WTC11 (cell line): Measurements from ENCODE around the gene CENPA. TPM values are rescaled to one million over a fixed set of nuclear protein-coding genes. Genes with fewer than 3 reads are reported as not detected.
A peak's percentile ranks its signal among the peaks of the same experiment; 100 is the strongest.

Source experiments
- ATAC-seq: fragments of 200-7000 bp; cut with Tn5 transposase; 2 replicates; pipeline ENCODE4 v1.10.0; 2021; ENCODE audit warnings: mild to moderate bottlenecking, moderate library complexity
- CTCF ChIA-PET: fragments of 300-600 bp; sonication (Branson Sonifier 250); formaldehyde crosslinking; loops from one replicate; lab custom pipeline; 2021; ENCODE audit warnings: antibody characterized with exemption; lab: Charles Lee
- POLR2A ChIA-PET: fragments of 350-600 bp; sonication (Branson Sonifier 250); formaldehyde crosslinking; loops from one replicate; lab custom pipeline; 2021; ENCODE audit warnings: antibody characterized with exemption; lab: Charles Lee
- DNase-seq: peaks from one replicate; pipeline ENCODE4 v3.0.0; 2021; ENCODE audit warnings: low spot score
- H3K27ac Mint-ChIP-seq: 2 replicates; pipeline ENCODE4 v1.8.0; 2021; ENCODE audit warnings: mixed read lengths
- H3K27me3 Mint-ChIP-seq: 2 replicates; pipeline ENCODE4 v1.8.0; 2021; ENCODE audit warnings: low read depth, mild to moderate bottlenecking, moderate library complexity, mixed read lengths
- H3K36me3 Mint-ChIP-seq: 2 replicates; pipeline ENCODE4 v1.8.0; 2021; ENCODE audit warnings: mixed read lengths
- H3K4me1 Mint-ChIP-seq: 2 replicates; pipeline ENCODE4 v1.8.0; 2022; ENCODE audit warnings: mixed read lengths
- H3K4me3 Mint-ChIP-seq: 2 replicates; pipeline ENCODE4 v1.8.0; 2021; ENCODE audit warnings: mild to moderate bottlenecking, moderate library complexity, mixed read lengths
- H3K9me3 Mint-ChIP-seq: 2 replicates; pipeline ENCODE4 v1.8.0; 2021; ENCODE audit warnings: mixed read lengths
- CREM ChIP-seq: sonication (generic); formaldehyde crosslinking; IDR thresholded peaks from 2 replicates; pipeline ENCODE4 v1.8.1; 2022; ENCODE audit warnings: mild to moderate bottlenecking, missing genetic modification reagents, moderate library complexity
- HMGA2 ChIP-seq: fragments of 250-450 bp; sonication (Bioruptor Pico); IDR thresholded peaks from 2 replicates; pipeline ENCODE4 v1.4.0; 2021; ENCODE audit warnings: mild to moderate bottlenecking, moderate library complexity
- JAZF1 ChIP-seq: fragments of 250-450 bp; sonication (Bioruptor Pico); IDR thresholded peaks from 2 replicates; pipeline ENCODE4 v1.9.0; 2021; ENCODE audit warnings: moderate library complexity, mild to moderate bottlenecking, inconsistent platforms
- JUN ChIP-seq: sonication (generic); formaldehyde crosslinking; IDR thresholded peaks from 2 replicates; pipeline ENCODE4 v1.8.0; 2023; ENCODE audit warnings: mild to moderate bottlenecking, missing genetic modification reagents
- NFYB ChIP-seq: sonication (generic); formaldehyde crosslinking; conservative IDR thresholded peaks from 2 replicates; pipeline ENCODE4 v1.8.0; 2022; ENCODE audit warnings: low read depth, missing genetic modification reagents
- NR1H2 ChIP-seq: sonication (generic); formaldehyde crosslinking; IDR thresholded peaks from 2 replicates; pipeline ENCODE4 v1.9.0; 2021; ENCODE audit warnings: mild to moderate bottlenecking, moderate library complexity, missing genetic modification reagents
- RELA ChIP-seq: sonication (generic); formaldehyde crosslinking; IDR thresholded peaks from 2 replicates; pipeline ENCODE4 v1.8.1; 2022; ENCODE audit warnings: missing genetic modification reagents, mild to moderate bottlenecking, borderline replicate concordance
- SMAD4 ChIP-seq: sonication (generic); formaldehyde crosslinking; IDR thresholded peaks from 2 replicates; pipeline ENCODE4 v1.8.0; 2022; ENCODE audit warnings: mild to moderate bottlenecking, missing genetic modification reagents
- TP53 ChIP-seq: sonication (generic); formaldehyde crosslinking; IDR thresholded peaks from 2 replicates; pipeline ENCODE4 v1.8.1; 2023; ENCODE audit warnings: mild to moderate bottlenecking, missing genetic modification reagents
- ZNF138 ChIP-seq: sonication (generic); formaldehyde crosslinking; conservative IDR thresholded peaks from 2 replicates; pipeline ENCODE4 v1.8.1; 2022; ENCODE audit warnings: mild to moderate bottlenecking, moderate library complexity, missing genetic modification reagents
- ZNF232 ChIP-seq: sonication (generic); formaldehyde crosslinking; IDR thresholded peaks from 2 replicates; pipeline ENCODE4 v1.8.0; 2022; ENCODE audit warnings: mild to moderate bottlenecking, missing genetic modification reagents
- ZNF423 ChIP-seq: fragments of 250-450 bp; sonication (Bioruptor Pico); IDR thresholded peaks from 2 replicates; pipeline ENCODE4 v2.1.2; 2022; ENCODE audit warnings: mild to moderate bottlenecking, moderate library complexity
- total RNA-seq: library from RNA; stranded (reverse); gene quantifications from 3 replicates; pipeline ENCODE4 v1.2.3, GENCODE V29; 2021
- TF ChIP-seq, protein P1 (sequence below): sonication (generic); formaldehyde crosslinking; IDR thresholded peaks from 2 replicates; pipeline ENCODE4 v1.8.0; 2023; ENCODE audit warnings: missing genetic modification reagents
- TF ChIP-seq, protein P2 (sequence below): sonication (generic); formaldehyde crosslinking; IDR thresholded peaks from 2 replicates; pipeline ENCODE4 v1.8.1; 2023; ENCODE audit warnings: mild to moderate bottlenecking, missing genetic modification reagents, moderate library complexity
- TF ChIP-seq, protein P3 (sequence below): sonication (generic); formaldehyde crosslinking; conservative IDR thresholded peaks from 2 replicates; pipeline ENCODE4 v1.8.1; 2023; ENCODE audit warnings: mild to moderate bottlenecking, low read depth, missing genetic modification reagents, moderate library complexity
- TF ChIP-seq, protein P4 (sequence below): sonication (generic); formaldehyde crosslinking; IDR thresholded peaks from 2 replicates; pipeline ENCODE4 v1.8.0; 2022; ENCODE audit warnings: mild to moderate bottlenecking, missing genetic modification reagents
- TF ChIP-seq, protein P5 (sequence below): sonication (generic); formaldehyde crosslinking; IDR thresholded peaks from 2 replicates; pipeline ENCODE4 v1.8.1; 2022; ENCODE audit warnings: low read depth, mild to moderate bottlenecking, moderate library complexity, missing genetic modification reagents, borderline replicate concordance
- TF ChIP-seq, protein P6 (sequence below): sonication (generic); formaldehyde crosslinking; IDR thresholded peaks from 2 replicates; pipeline ENCODE4 v1.8.0; 2023; ENCODE audit warnings: mild to moderate bottlenecking, missing genetic modification reagents
- TF ChIP-seq, protein P7 (sequence below): fragments of 250-450 bp; sonication (Bioruptor Pico); IDR thresholded peaks from 2 replicates; pipeline ENCODE4 v1.9.0; 2021; ENCODE audit warnings: mild to moderate bottlenecking
- TF ChIP-seq, protein P8 (sequence below): sonication (generic); formaldehyde crosslinking; IDR thresholded peaks from 2 replicates; pipeline ENCODE4 v1.8.1; 2022; ENCODE audit warnings: mild to moderate bottlenecking, missing genetic modification reagents, moderate library complexity, borderline replicate concordance
- TF ChIP-seq, protein P9 (sequence below): fragments of 250-450 bp; sonication (Bioruptor Pico); IDR thresholded peaks from 2 replicates; pipeline ENCODE4 v1.9.0; 2021; ENCODE audit warnings: moderate library complexity, mild to moderate bottlenecking, inconsistent platforms, borderline replicate concordance

CENPA gene
- total RNA-seq, 1 experiment from 2014 or later: 45.6 TPM

DNA sequence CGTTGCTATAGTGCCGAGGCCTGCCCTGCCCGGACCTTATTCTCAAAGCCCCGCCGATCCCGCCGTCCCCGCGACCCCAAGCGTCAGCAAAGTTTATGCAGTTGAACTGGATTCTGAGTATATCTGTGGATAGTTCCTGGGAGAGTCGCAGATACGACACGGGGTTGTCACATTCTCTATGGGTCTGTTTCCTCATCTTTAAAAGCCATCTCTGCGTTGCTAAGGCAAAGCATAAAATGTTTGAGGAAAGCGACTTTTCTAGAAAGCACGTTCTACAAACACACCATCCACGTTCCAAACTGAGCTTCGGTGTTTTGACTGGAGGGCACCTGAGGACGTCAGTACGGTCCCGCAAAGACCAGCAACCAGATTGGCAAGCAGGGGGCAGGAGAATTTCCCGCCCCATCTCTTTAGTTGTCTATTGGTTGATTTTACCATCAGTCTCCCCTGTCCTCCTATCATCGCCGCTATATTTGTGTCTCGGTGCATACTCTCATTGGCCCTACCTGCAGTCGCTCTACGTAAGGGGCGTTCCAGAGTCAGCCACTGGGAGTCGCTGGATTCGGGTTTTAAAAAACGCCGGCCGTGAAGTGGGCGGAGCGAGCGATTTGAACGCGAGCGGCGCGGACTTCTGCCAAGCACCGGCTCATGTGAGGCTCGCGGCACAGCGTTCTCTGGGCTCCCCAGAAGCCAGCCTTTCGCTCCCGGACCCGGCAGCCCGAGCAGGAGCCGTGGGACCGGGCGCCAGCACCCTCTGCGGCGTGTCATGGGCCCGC is at the start of gene CENPA (continued):
- peak; percentile 53; the same call in 1 of the 2 replicates for TF ChIP-seq TP53 (CRISPR knock-in tag)
- 0 out of 2 replicates have a peak, but pooled peaks have one; percentile 57 for TF ChIP-seq ZNF138
- TF ChIP-seq, protein P1, sequence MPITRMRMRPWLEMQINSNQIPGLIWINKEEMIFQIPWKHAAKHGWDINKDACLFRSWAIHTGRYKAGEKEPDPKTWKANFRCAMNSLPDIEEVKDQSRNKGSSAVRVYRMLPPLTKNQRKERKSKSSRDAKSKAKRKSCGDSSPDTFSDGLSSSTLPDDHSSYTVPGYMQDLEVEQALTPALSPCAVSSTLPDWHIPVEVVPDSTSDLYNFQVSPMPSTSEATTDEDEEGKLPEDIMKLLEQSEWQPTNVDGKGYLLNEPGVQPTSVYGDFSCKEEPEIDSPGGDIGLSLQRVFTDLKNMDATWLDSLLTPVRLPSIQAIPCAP: peak; percentile 87; the same call in 1 of the 2 replicates
- TF ChIP-seq CREM (CRISPR knock-in tag): peak; percentile 89
- TF ChIP-seq NR1H2: no peak
- TF ChIP-seq, protein P2, sequence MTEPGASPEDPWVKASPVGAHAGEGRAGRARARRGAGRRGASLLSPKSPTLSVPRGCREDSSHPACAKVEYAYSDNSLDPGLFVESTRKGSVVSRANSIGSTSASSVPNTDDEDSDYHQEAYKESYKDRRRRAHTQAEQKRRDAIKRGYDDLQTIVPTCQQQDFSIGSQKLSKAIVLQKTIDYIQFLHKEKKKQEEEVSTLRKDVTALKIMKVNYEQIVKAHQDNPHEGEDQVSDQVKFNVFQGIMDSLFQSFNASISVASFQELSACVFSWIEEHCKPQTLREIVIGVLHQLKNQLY (CRISPR knock-in tag): no peak
- TF ChIP-seq JUN: peak; percentile 23; the same call in 1 of the 2 replicates
- TF ChIP-seq SMAD4 (CRISPR knock-in tag): no peak
- no peak for TF ChIP-seq HMGA2 (CRISPR knock-in tag)
- TF ChIP-seq, protein P3, sequence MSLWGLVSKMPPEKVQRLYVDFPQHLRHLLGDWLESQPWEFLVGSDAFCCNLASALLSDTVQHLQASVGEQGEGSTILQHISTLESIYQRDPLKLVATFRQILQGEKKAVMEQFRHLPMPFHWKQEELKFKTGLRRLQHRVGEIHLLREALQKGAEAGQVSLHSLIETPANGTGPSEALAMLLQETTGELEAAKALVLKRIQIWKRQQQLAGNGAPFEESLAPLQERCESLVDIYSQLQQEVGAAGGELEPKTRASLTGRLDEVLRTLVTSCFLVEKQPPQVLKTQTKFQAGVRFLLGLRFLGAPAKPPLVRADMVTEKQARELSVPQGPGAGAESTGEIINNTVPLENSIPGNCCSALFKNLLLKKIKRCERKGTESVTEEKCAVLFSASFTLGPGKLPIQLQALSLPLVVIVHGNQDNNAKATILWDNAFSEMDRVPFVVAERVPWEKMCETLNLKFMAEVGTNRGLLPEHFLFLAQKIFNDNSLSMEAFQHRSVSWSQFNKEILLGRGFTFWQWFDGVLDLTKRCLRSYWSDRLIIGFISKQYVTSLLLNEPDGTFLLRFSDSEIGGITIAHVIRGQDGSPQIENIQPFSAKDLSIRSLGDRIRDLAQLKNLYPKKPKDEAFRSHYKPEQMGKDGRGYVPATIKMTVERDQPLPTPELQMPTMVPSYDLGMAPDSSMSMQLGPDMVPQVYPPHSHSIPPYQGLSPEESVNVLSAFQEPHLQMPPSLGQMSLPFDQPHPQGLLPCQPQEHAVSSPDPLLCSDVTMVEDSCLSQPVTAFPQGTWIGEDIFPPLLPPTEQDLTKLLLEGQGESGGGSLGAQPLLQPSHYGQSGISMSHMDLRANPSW: no peak
- peak; percentile 97 for TF ChIP-seq ZNF232
- TF ChIP-seq, protein P4, sequence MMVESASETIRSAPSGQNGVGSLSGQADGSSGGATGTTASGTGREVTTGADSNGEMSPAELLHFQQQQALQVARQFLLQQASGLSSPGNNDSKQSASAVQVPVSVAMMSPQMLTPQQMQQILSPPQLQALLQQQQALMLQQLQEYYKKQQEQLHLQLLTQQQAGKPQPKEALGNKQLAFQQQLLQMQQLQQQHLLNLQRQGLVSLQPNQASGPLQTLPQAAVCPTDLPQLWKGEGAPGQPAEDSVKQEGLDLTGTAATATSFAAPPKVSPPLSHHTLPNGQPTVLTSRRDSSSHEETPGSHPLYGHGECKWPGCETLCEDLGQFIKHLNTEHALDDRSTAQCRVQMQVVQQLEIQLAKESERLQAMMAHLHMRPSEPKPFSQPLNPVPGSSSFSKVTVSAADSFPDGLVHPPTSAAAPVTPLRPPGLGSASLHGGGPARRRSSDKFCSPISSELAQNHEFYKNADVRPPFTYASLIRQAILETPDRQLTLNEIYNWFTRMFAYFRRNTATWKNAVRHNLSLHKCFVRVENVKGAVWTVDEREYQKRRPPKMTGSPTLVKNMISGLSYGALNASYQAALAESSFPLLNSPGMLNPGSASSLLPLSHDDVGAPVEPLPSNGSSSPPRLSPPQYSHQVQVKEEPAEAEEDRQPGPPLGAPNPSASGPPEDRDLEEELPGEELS: peak; percentile 97
- TF ChIP-seq, protein P5, sequence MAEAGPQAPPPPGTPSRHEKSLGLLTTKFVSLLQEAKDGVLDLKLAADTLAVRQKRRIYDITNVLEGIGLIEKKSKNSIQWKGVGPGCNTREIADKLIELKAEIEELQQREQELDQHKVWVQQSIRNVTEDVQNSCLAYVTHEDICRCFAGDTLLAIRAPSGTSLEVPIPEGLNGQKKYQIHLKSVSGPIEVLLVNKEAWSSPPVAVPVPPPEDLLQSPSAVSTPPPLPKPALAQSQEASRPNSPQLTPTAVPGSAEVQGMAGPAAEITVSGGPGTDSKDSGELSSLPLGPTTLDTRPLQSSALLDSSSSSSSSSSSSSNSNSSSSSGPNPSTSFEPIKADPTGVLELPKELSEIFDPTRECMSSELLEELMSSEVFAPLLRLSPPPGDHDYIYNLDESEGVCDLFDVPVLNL: peak; percentile 94
- TF ChIP-seq JAZF1 (CRISPR knock-in tag): no peak

DNA sequence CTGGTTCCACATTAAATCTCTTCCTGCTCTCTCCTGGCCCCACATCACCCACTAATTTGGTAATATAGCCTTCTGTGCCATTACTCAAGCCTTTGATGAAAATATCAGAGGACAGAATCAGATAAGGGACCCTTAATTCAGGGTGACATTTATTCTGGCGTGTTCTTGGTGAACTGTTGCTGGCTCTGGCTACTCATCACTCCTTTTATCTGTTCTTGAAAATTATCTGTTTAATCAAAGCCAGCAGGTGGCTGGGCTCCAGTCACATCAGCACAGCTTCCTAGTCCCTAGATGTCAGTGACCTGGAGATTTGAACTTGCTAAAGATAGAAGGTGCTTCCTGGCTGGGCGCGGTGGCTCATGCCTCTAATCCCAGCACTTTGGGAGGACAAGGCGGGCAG is 48.6 kb upstream of the CENPA start:
- ATAC-seq: no peak
- POLR2A ChIA-PET: no interaction called here
- Mint-ChIP-seq H3K9me3 (no peaks in the 10 kb centered on the region), H3K4me3 (no peak overlapping the region), H3K27me3 (no peaks in the 10 kb centered on the region), H3K36me3 (no peaks in the 10 kb centered on the region), H3K4me1 (no peaks in the 10 kb centered on the region), H3K27ac (no peak overlapping the region)
- no peak for DNase-seq
- CTCF ChIA-PET: interaction anchor here (0.6 to 2.2 kb wide), 4 partner anchors 8 to 159 kb away, joined by 4 to 10 read pairs (median 4); no protein-coding TSS in a partner anchor
- TF ChIP-seq, protein P6, sequence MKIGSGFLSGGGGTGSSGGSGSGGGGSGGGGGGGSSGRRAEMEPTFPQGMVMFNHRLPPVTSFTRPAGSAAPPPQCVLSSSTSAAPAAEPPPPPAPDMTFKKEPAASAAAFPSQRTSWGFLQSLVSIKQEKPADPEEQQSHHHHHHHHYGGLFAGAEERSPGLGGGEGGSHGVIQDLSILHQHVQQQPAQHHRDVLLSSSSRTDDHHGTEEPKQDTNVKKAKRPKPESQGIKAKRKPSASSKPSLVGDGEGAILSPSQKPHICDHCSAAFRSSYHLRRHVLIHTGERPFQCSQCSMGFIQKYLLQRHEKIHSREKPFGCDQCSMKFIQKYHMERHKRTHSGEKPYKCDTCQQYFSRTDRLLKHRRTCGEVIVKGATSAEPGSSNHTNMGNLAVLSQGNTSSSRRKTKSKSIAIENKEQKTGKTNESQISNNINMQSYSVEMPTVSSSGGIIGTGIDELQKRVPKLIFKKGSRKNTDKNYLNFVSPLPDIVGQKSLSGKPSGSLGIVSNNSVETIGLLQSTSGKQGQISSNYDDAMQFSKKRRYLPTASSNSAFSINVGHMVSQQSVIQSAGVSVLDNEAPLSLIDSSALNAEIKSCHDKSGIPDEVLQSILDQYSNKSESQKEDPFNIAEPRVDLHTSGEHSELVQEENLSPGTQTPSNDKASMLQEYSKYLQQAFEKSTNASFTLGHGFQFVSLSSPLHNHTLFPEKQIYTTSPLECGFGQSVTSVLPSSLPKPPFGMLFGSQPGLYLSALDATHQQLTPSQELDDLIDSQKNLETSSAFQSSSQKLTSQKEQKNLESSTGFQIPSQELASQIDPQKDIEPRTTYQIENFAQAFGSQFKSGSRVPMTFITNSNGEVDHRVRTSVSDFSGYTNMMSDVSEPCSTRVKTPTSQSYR: no peak
- TF ChIP-seq, protein P7, sequence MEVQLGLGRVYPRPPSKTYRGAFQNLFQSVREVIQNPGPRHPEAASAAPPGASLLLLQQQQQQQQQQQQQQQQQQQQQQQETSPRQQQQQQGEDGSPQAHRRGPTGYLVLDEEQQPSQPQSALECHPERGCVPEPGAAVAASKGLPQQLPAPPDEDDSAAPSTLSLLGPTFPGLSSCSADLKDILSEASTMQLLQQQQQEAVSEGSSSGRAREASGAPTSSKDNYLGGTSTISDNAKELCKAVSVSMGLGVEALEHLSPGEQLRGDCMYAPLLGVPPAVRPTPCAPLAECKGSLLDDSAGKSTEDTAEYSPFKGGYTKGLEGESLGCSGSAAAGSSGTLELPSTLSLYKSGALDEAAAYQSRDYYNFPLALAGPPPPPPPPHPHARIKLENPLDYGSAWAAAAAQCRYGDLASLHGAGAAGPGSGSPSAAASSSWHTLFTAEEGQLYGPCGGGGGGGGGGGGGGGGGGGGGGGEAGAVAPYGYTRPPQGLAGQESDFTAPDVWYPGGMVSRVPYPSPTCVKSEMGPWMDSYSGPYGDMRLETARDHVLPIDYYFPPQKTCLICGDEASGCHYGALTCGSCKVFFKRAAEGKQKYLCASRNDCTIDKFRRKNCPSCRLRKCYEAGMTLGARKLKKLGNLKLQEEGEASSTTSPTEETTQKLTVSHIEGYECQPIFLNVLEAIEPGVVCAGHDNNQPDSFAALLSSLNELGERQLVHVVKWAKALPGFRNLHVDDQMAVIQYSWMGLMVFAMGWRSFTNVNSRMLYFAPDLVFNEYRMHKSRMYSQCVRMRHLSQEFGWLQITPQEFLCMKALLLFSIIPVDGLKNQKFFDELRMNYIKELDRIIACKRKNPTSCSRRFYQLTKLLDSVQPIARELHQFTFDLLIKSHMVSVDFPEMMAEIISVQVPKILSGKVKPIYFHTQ (CRISPR knock-in tag): no peak
- TF ChIP-seq, protein P8, sequence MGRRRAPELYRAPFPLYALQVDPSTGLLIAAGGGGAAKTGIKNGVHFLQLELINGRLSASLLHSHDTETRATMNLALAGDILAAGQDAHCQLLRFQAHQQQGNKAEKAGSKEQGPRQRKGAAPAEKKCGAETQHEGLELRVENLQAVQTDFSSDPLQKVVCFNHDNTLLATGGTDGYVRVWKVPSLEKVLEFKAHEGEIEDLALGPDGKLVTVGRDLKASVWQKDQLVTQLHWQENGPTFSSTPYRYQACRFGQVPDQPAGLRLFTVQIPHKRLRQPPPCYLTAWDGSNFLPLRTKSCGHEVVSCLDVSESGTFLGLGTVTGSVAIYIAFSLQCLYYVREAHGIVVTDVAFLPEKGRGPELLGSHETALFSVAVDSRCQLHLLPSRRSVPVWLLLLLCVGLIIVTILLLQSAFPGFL (CRISPR knock-in tag): no peak
- TF ChIP-seq, protein P9, sequence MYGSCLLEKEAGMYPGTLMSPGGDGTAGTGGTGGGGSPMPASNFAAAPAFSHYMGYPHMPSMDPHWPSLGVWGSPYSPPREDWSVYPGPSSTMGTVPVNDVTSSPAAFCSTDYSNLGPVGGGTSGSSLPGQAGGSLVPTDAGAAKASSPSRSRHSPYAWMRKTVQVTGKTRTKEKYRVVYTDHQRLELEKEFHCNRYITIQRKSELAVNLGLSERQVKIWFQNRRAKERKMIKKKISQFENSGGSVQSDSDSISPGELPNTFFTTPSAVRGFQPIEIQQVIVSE (CRISPR knock-in tag): no peak
- TF ChIP-seq RELA (CRISPR knock-in tag) (no peak), NFYB (CRISPR knock-in tag) (no peak), ZNF423 (no peak)
